Left ventricle myocardium inferior (tissue), 1 donor: Measurements from ENCODE around the gene TRDN. TPM values are rescaled to one million over a fixed set of nuclear protein-coding genes. Genes with fewer than 3 reads are reported as not detected.

ENCODE experiments used
- DNase-seq: peaks from one replicate; pipeline ENCODE4 v3.0.0-alpha.2; 2020
- H3K27ac ChIP-seq: fragments of 200-600 bp; replicated peaks from 2 replicates; pipeline ENCODE4 v1.8.0; 2021
- H3K27me3 ChIP-seq: fragments of 200-600 bp; 2 replicates; pipeline ENCODE4 v1.8.0; 2021; ENCODE audit warnings: low read depth
- H3K36me3 ChIP-seq: fragments of 200-600 bp; 2 replicates; pipeline ENCODE4 v1.8.0; 2021
- H3K4me1 ChIP-seq: fragments of 200-600 bp; 2 replicates; pipeline ENCODE4 v1.8.0; 2021
- H3K4me3 ChIP-seq: fragments of 200-600 bp; 2 replicates; pipeline ENCODE4 v1.8.0; 2021; ENCODE audit warnings: mild to moderate bottlenecking, moderate library complexity
- H3K9me3 ChIP-seq: fragments of 200-600 bp; replicated peaks from 2 replicates; pipeline ENCODE4 v1.8.0; 2021
- intact Hi-C: fragments of 100-400 bp; cut with micrococcal nuclease; formaldehyde crosslinking; loops from one replicate; pipeline ENCODE4 v1.11.0; 2022
- total RNA-seq: library from RNA; stranded (reverse); fragmentation: NEBNext Ultra II Directional; extraction: Animal tissue kit (Norgen Biotek cat#: 25700); gene quantifications from one replicate; pipeline ENCODE4 v1.2.1, GENCODE V29; 2021
- TF ChIP-seq, protein P1 (sequence below): fragments of 200-600 bp; IDR thresholded peaks from 2 replicates; pipeline ENCODE4 v1.8.0; 2021; ENCODE audit warnings: antibody characterized with exemption, mild to moderate bottlenecking, borderline replicate concordance
- donor health status: DM: no; HTN: yes; CAD: no; lungs with severe emphysema.

The TRDN gene
- total RNA-seq, 1 donor from 2014 or later, result 453 TPM

DNA sequence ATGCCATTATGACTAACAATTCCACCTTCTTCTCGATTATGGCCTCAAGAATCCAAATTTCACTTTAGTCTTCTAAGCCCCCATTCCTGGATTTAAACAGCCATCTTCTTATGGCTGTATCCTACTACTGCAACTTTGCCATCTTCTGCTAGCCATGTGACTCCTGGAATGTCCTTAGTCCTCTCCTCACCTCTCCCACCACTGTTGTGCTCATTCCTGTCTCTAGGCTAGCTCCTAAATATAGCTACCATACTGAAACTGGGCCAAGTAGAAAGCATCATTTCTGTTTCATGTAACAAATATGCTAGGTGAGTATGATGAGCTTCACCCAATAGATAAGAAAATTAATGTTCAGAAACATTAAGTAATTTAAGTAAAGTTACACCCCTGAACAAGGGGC lies 327.6 kb downstream of the TRDN start:
- Histone ChIP-seq H3K4me3 (no peak overlapping the region), H3K27me3 (no peaks in the 10 kb centered on the region), H3K9me3 (peaks cover 14% of the 10 kb centered on the region), H3K4me1 (peaks cover 18% of the 10 kb centered on the region), H3K27ac (no peak overlapping the region), H3K36me3 (no peaks in the 10 kb centered on the region)
- TF ChIP-seq, protein P1, sequence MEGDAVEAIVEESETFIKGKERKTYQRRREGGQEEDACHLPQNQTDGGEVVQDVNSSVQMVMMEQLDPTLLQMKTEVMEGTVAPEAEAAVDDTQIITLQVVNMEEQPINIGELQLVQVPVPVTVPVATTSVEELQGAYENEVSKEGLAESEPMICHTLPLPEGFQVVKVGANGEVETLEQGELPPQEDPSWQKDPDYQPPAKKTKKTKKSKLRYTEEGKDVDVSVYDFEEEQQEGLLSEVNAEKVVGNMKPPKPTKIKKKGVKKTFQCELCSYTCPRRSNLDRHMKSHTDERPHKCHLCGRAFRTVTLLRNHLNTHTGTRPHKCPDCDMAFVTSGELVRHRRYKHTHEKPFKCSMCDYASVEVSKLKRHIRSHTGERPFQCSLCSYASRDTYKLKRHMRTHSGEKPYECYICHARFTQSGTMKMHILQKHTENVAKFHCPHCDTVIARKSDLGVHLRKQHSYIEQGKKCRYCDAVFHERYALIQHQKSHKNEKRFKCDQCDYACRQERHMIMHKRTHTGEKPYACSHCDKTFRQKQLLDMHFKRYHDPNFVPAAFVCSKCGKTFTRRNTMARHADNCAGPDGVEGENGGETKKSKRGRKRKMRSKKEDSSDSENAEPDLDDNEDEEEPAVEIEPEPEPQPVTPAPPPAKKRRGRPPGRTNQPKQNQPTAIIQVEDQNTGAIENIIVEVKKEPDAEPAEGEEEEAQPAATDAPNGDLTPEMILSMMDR, result peak; percentile 30
- intact Hi-C loops, result no loop called here
- no peak for DNase-seq

DNA sequence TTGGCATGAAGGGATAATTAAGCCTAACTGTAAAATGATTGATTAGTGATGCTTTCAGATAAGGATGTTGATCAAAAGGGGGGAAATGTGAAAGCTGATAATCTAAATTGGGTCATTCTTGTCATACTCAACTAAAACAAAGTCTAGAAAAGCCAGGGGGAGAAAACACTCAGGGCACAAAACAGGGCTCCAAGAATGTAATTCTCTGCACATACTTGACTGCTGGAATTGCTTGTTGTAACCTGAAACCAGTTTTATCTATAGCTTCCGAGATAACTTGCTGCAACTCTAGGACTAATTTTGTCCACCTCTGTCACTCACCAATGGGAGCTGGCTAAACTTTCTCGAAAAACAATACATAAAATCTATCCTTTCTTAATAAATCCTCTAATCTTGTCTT lies 330.4 kb downstream of the TRDN start:
- intact Hi-C loops, result no loop called here
- Histone ChIP-seq H3K27ac (no peak overlapping the region), H3K4me3 (no peak overlapping the region), H3K9me3 (no peaks in the 10 kb centered on the region), H3K36me3 (no peaks in the 10 kb centered on the region), H3K4me1 (peaks cover 18% of the 10 kb centered on the region), H3K27me3 (no peaks in the 10 kb centered on the region)
- DNase-seq, result no peak
- TF ChIP-seq, protein P1, result no peak

DNA sequence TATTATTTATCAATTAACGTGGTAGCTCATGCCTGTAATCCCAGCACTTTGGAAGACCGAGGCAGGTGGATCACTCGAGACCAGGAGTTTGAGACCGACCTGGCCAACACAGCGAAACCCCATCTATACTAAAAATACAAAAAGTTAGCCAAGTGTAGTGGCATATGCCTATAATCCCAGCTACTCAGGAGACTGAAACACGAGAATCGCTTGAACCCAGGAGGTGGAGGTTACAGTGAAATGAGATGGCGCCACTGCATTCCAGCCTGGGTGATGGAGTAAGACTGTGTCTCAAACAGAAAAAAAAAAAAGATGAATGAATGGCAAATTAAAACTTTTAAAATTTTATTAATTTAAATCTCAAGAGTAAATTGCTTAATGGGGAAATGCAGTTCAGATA lies 341.1 kb downstream of the TRDN start:
- Histone ChIP-seq H3K4me1 (peaks cover 6% of the 10 kb centered on the region), H3K27ac (no peak overlapping the region), H3K36me3 (no peaks in the 10 kb centered on the region), H3K27me3 (no peaks in the 10 kb centered on the region), H3K4me3 (no peak overlapping the region), H3K9me3 (no peaks in the 10 kb centered on the region)
- DNase-seq, result no peak
- intact Hi-C loops, result no loop called here
- TF ChIP-seq, protein P1, result no peak

DNA sequence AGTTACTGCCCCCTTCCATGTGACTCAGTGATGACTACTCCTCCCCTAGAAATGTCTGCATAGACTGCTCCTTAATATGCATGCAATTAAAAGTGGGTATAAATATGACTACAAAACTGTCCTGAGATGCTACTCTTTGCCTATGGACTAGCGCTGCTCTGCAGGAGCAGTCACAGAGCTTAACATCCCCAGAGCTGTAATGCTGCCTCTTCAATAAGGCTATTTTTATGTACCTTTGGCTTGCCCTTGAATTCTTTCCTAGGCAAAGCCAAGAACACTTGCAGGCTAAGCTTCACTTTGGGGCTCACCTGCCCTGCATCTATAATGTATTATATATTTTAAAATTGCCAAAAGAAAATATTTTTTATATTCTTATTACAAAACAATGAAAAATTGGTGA lies 341.6 kb downstream of the TRDN start:
- DNase-seq, result no peak
- H3K9me3 ChIP-seq, result no peaks in the 10 kb centered on the region
- TF ChIP-seq, protein P1, result no peak
- no peaks in the 10 kb centered on the region for H3K27me3 ChIP-seq
- intact Hi-C loops, result no loop called here
- no peaks in the 10 kb centered on the region for H3K36me3 ChIP-seq
- no peak overlapping the region for H3K27ac ChIP-seq
- no peak overlapping the region for H3K4me3 ChIP-seq
- H3K4me1 ChIP-seq, result peaks cover 6% of the 10 kb centered on the region

DNA sequence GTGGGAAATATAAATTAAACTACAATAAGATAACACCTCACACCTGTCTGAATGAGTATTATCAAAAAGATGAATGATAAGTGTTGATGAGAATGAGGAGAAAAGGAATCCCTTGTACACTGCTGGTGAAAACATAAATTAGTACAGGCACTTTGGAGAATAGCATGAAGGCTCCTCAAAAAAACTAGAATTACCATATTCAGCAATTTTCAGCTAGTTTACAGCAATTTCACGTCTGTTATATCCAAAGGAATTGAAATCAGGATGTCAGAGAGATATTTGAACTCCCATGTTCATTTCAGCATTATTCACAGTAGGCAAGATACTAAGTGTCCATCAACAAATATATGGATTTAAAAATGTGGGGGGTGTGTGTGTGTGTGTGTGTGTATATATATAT lies 348.1 kb downstream of the TRDN start:
- no peak for DNase-seq
- Histone ChIP-seq H3K9me3 (peaks cover 6% of the 10 kb centered on the region), H3K27ac (no peak overlapping the region), H3K4me3 (no peak overlapping the region), H3K36me3 (no peaks in the 10 kb centered on the region), H3K4me1 (no peaks in the 10 kb centered on the region), H3K27me3 (no peaks in the 10 kb centered on the region)
- intact Hi-C loops, result no loop called here
- TF ChIP-seq, protein P1, result no peak

DNA sequence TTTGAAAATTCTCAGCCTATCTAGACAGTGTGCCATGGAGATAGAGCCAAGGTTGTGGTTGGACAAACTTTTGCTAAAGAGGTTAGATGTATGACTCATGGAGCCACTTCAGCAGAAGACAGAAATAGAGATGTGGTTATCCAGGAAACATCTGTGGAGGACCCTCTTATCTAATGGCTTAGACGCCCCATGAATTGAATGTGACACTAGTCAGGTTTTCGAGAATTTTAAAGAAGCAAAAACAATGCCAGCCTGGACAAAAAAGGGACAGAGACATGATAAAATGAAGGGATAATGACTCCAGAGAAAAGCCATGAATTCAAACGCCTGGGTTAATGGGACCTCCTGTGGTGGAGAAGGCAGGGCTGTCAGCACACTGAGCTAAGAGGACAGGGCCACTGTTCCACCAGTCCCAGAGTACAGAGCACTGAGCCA lies 360.2 kb downstream of the TRDN start:
- Histone ChIP-seq H3K4me3 (no peak overlapping the region), H3K4me1 (no peaks in the 10 kb centered on the region), H3K27me3 (no peaks in the 10 kb centered on the region), H3K27ac (no peak overlapping the region), H3K36me3 (no peaks in the 10 kb centered on the region), H3K9me3 (no peaks in the 10 kb centered on the region)
- TF ChIP-seq, protein P1, result no peak
- DNase-seq, result no peak
- intact Hi-C loops, result no loop called here
